Erythroblast (primary cell): ENCODE results near the gene CAMKK2.

Experiments
- GATA1 ChIP-seq: IDR thresholded peaks from 2 replicates; pipeline ENCODE4 v1.6.1; 2011; ENCODE audit warnings: low read depth, mild to moderate bottlenecking, control low read depth, low read length, moderate library complexity
- POLR2A ChIP-seq: IDR thresholded peaks from 2 replicates; pipeline ENCODE4 v1.6.1; 2011; ENCODE audit warnings: mild to moderate bottlenecking, low read length

DNA sequence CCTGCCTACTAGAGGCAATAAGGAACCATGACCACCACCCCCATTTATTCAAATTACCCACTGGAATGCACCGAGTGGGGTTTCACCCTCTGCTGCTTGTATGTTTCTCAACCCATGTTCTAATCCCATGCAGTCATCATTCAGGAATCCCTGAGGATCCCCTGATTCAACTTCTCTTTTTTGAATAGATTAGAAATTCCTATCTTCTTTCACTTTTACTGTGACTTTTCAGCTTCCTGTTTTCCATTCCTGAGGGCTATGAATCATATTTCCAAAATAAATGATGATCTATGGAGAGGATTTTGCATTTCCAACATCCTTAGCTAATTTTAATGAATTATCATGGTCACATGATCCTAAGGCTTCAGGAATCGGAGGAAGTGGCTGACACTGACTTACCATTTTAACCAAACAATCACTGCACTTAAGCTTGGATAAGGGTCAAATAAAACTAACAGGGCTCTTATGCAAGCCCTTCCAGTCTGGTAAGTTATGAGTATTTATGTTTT is 105.9 kb downstream of the CAMKK2 start:
- no peak for TF ChIP-seq POLR2A
- no peak for TF ChIP-seq GATA1
